Esophagus muscularis mucosa (tissue), 3 donors: ENCODE results near the gene BPTF.
"Not testable (repeated sequence)": the region's sequence is repeated elsewhere in the genome, so short reads cannot be mapped to it uniquely, and the experiment has no call there.

Source experiments
- CTCF ChIP-seq, 3 experiments: fragments of 200-600 bp in 2 of 3; fragments of 450-650 bp in 1 of 3; sonication (generic) in 2 of 3; IDR thresholded peaks; one replicate each; pipeline ENCODE4 v1.5.1; 2017 to 2019; ENCODE audit warnings: antibody characterized with exemption in 3 of 3, mild to moderate bottlenecking in 2 of 3, moderate library complexity in 1 of 3
- EP300 ChIP-seq: sonication (generic); formaldehyde crosslinking; IDR thresholded peaks from one replicate; pipeline ENCODE4 v1.6.1; 2017; ENCODE audit warnings: antibody characterized with exemption

DNA sequence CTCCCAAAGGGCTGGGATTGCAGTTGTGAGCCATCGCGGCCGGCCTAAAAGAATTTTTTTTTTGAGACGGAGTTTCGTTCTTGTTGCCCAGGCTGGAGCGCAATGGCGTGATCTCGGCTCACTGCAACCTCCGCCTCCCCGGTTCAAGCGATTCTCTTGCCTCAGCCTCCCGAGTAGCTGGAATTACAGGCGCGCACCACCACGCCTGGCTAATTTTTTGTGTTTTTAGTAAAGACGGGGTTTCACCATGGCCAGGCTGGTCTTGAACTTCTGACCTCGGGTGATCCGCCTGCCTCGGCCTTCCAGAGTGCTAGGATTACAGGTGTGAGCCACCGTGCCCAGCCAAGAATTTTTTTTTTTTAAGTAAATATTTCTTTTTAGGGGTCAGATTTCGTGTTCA lies 193.2 kb downstream of the BPTF start:
- TF ChIP-seq EP300; CTCF (IDR thresholded peaks at IDR 0.05): not testable (repeated sequence)
